BE2C (cell line): ENCODE results near the gene LTB4R.

ENCODE experiments used
- DNase-seq: peaks from one replicate; pipeline ENCODE4 v3.0.0-alpha.2; 2020
- H3K27me3 ChIP-seq: fragments of 250-450 bp; sonication (Bioruptor Pico); 2 replicates; pipeline ENCODE4 v1.5.1; 2020; ENCODE audit warnings: mild to moderate bottlenecking
- H3K36me3 ChIP-seq: fragments of 250-450 bp; sonication (Bioruptor Pico); 2 replicates; pipeline ENCODE4 v1.5.1; 2020; ENCODE audit warnings: mild to moderate bottlenecking
- H3K4me1 ChIP-seq: fragments of 250-450 bp; sonication (Bioruptor Pico); 2 replicates; pipeline ENCODE4 v1.5.1; 2020
- H3K4me3 ChIP-seq: 2 replicates; pipeline ENCODE4 v1.5.1; 2011; ENCODE audit warnings: low read depth, low read length
- H3K9me3 ChIP-seq: fragments of 250-450 bp; sonication (Bioruptor Pico); 2 replicates; pipeline ENCODE4 v1.5.1; 2020
- TF ChIP-seq, protein P1 (sequence below): IDR thresholded peaks from 2 replicates; pipeline ENCODE4 v1.5.1; 2012; ENCODE audit warnings: mild to moderate bottlenecking, low read depth, low read length

The LTB4R gene

GRCh38 chr14:24315243-24315806, 4.0 kb downstream of the LTB4R start:
- Histone ChIP-seq H3K27me3 (peaks cover 48% of the 10 kb centered on the region), H3K9me3 (peaks cover 10% of the 10 kb centered on the region), H3K4me3 (no peak overlapping the region)

DNA sequence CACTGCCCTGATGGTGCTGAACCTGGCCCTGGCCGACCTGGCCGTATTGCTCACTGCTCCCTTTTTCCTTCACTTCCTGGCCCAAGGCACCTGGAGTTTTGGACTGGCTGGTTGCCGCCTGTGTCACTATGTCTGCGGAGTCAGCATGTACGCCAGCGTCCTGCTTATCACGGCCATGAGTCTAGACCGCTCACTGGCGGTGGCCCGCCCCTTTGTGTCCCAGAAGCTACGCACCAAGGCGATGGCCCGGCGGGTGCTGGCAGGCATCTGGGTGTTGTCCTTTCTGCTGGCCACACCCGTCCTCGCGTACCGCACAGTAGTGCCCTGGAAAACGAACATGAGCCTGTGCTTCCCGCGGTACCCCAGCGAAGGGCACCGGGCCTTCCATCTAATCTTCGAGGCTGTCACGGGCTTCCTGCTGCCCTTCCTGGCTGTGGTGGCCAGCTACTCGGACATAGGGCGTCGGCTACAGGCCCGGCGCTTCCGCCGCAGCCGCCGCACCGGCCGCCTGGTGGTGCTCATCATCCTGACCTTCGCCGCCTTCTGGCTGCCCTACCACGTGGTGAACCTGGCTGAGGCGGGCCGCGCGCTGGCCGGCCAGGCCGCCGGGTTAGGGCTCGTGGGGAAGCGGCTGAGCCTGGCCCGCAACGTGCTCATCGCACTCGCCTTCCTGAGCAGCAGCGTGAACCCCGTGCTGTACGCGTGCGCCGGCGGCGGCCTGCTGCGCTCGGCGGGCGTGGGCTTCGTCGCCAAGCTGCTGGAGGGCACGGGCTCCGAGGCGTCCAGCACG, 4.7 kb downstream of the LTB4R start:
- peak; percentile 50 for DNase-seq
- TF ChIP-seq, protein P1, sequence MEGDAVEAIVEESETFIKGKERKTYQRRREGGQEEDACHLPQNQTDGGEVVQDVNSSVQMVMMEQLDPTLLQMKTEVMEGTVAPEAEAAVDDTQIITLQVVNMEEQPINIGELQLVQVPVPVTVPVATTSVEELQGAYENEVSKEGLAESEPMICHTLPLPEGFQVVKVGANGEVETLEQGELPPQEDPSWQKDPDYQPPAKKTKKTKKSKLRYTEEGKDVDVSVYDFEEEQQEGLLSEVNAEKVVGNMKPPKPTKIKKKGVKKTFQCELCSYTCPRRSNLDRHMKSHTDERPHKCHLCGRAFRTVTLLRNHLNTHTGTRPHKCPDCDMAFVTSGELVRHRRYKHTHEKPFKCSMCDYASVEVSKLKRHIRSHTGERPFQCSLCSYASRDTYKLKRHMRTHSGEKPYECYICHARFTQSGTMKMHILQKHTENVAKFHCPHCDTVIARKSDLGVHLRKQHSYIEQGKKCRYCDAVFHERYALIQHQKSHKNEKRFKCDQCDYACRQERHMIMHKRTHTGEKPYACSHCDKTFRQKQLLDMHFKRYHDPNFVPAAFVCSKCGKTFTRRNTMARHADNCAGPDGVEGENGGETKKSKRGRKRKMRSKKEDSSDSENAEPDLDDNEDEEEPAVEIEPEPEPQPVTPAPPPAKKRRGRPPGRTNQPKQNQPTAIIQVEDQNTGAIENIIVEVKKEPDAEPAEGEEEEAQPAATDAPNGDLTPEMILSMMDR, result no peak

More at GRCh38 chr14:24315243-24315806, 4.0 kb downstream of the LTB4R start:
- peaks cover 3% of the 10 kb centered on the region for H3K4me1 ChIP-seq
- TF ChIP-seq, protein P1, result no peak
- peaks cover 4% of the 10 kb centered on the region; the same call in 1 of the 2 replicates for H3K36me3 ChIP-seq
- DNase-seq, result no peak

GRCh38 chr14:24316597-24316950, 5.3 kb downstream of the LTB4R start:
- Histone ChIP-seq H3K9me3 (peaks cover 10% of the 10 kb centered on the region), H3K36me3 (no peaks in the 10 kb centered on the region), H3K4me3 (no peak overlapping the region), H3K27me3 (peaks cover 55% of the 10 kb centered on the region), H3K4me1 (peaks cover 3% of the 10 kb centered on the region)
- DNase-seq, result no peak
- TF ChIP-seq, protein P1, result no peak

More for the DNA sequence above, 4.7 kb downstream of the LTB4R start:
- no peaks in the 10 kb centered on the region for H3K36me3 ChIP-seq
- H3K27me3 ChIP-seq, result peaks cover 54% of the 10 kb centered on the region
- H3K4me1 ChIP-seq, result peaks cover 3% of the 10 kb centered on the region
- H3K9me3 ChIP-seq, result peaks cover 10% of the 10 kb centered on the region
- H3K4me3 ChIP-seq, result no peak overlapping the region

DNA sequence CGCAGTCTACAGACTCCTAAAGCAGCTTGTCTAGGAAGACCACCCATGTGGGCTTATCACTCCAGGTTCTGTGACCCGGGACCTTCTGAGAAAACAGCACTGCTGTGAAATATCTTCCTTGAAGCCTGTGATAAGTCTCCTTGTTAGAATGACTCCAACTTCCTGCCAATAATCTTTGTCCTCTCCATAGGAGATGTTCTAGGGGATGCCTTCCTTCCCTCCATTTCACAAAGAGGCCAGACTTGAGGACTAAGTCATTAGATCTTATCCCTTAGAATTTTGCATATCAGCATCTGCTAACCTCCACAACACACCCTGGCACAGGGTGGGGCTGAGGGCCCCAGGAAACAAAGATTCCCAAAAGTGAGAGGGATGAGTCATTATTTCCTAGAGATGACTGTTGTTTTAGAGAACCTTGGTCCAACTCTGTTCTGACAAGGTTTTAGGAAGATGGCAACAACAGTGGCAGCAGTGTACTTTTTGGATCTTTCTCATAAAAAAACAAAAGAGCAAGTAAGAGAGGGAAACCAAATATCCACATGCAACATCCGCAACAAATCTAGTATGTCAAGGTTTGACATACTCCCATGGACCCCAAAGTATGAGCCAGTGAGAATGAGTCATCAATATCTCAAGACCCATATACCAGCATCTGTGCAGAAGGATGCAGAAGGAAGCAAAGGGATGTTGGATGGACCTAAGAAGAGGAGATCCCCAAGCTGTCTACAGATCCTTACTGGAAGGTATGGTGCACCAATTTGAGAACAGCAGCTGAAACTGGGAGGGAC, 6.0 kb downstream of the LTB4R start:
- H3K4me1 ChIP-seq, result peaks cover 3% of the 10 kb centered on the region
- H3K27me3 ChIP-seq, result peaks cover 59% of the 10 kb centered on the region
- DNase-seq, result no peak
- no peaks in the 10 kb centered on the region for H3K36me3 ChIP-seq
- H3K9me3 ChIP-seq, result peaks cover 10% of the 10 kb centered on the region
- no peak overlapping the region for H3K4me3 ChIP-seq
- TF ChIP-seq, protein P1, result no peak

- H3K4me1 ChIP-seq, result no peaks in the 10 kb centered on the region; the same call in 1 of the 2 replicates
- H3K27me3 ChIP-seq, result peaks cover 49% of the 10 kb centered on the region
- H3K36me3 ChIP-seq, result no peaks in the 10 kb centered on the region
- no peak overlapping the region for H3K4me3 ChIP-seq
- no peak for DNase-seq
- TF ChIP-seq, protein P1, result no peak
- H3K9me3 ChIP-seq, result peaks cover 3% of the 10 kb centered on the region; the same call in 1 of the 2 replicates
These were observed 10.1 kb downstream of the LTB4R start for GRCh38 chr14:24321212-24321975.
